Choroid plexus epithelial cell (primary cell): ENCODE results near the gene CCL24.

Experiments
- DNase-seq: peaks from one replicate; pipeline ENCODE4 v3.0.0-alpha.2; 2010; ENCODE audit warnings: low read depth
- H3K4me3 ChIP-seq: 2 replicates; pipeline ENCODE4 v1.5.1; 2011; ENCODE audit warnings: low read depth, mild to moderate bottlenecking, control low read depth, low read length, moderate library complexity
- CTCF ChIP-seq: conservative IDR thresholded peaks from 2 replicates; pipeline ENCODE4 v1.5.1; 2011; ENCODE audit warnings: low read depth, mild to moderate bottlenecking, control low read depth, inconsistent platforms, low read length, moderate library complexity

Gene CCL24

GRCh38 chr7:75817116-75817515 is 3.5 kb upstream of the CCL24 start:
- TF ChIP-seq CTCF: no peak
- no peak for DNase-seq
- no peak overlapping the region for H3K4me3 ChIP-seq

- no peak overlapping the region for H3K4me3 ChIP-seq
- no peak for TF ChIP-seq CTCF
- DNase-seq: no peak
Measured at GRCh38 chr7:75815418-75816064, 1.9 kb upstream of the CCL24 start.

DNA sequence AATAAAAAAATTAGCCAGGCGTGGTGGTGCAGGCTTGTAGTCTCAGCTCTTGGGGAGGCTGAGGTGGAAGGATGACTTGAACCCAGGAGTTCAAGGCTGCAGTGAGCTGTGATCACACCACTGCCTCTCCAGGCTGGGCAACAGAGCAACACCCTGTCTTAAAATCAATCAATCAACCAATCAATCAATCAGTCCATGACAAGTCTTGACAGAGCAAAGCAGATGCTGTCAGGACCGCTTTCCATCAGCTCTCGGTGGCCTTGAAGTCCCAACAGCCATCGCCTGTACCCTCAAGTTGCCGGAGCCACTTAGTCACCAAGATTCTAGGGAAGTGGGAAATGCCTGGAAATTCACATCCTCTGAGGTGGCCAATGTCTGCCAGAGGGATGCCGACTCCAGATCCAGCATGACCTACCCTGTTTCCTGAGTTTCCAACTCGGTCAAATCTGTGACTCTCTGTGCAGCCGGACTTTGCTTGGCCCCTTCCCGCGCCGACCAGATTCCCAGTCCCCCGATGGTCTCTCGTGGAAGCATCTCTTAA is 871 bp upstream of the CCL24 start:
- no peak overlapping the region for H3K4me3 ChIP-seq
- TF ChIP-seq CTCF: no peak
- DNase-seq: no peak

DNA sequence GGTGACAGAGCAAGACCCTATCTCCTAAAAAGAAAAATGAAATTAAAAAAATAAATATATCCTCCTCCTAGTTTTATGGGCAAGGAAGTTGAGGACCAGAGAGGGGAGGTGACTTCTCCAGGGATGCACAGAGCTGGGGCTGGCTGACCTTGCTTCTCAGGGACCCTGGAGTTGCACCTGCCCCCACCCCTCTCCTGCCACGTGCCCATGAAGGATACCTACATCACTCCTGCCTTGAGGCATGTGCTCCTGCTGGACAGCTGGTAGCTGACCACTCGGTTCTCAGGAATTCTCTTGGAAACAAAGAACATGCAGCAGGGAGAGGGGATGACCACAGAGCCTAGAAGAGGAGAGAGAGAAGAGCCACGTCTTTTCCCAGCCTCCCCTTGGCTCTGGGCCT is 522 bp downstream of the CCL24 start:
- TF ChIP-seq CTCF: no peak
- no peak overlapping the region for H3K4me3 ChIP-seq
- no peak for DNase-seq

DNA sequence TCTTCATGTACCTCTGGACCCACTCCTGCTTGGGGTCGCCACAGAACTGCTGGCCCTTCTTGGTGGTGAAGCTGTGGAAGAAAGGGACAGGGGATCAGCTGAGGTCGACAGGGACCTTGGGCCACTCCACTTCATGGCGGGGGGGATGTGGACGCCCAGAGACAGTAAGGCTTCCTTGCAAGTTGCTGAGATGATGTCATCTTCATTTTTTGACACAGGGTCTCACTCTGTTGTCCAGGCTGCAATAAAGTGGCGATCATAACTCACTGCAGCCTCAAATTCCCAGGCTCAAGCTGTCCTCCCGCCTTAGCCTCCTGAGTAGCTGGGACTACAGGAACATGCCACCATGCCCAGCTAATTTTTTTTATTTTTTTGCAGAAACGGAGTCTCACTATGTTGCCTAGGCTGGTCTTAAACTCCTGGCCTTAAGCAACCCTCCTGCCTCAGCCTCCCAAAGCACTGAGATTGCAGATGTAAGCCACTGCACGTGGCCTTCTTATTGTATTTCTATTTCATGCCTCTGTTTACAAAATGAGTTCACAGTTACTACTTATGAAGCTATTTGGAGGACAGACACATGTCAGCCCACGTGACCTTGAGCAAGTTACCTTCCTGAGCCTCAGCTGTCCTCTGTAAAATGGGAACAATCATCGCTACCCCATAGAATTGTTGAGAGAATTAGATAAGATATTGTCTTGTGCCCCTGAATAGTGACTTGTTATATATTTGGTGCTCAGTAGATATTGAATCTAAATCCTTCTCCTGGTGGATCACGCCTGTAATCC is 1.5 kb downstream of the CCL24 start:
- no peak overlapping the region for H3K4me3 ChIP-seq
- no peak for TF ChIP-seq CTCF
- no peak for DNase-seq

DNA sequence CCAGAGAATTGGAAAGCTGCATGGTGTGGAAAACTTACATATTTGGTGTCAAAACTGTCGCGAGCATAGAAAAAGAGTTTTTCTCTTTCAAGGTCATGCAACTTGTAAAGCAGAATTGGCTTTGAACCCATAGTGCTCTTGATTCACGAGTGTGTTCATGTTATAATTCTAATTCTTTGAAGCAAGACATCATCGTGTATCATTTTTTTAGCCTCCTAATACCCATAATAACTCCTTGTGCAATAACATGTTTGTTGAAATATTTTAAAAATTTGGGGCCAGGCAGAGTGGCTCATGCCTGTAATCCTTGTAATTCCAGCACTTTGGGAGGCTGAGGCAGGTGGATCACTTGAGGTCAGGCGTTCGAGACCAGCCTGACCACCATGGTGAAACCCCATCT is 4.2 kb downstream of the CCL24 start:
- no peak for DNase-seq
- no peak for TF ChIP-seq CTCF
- no peak overlapping the region for H3K4me3 ChIP-seq
